Mucosa of descending colon (tissue), 3 donors: ENCODE data around the gene TRANK1. TPM values are rescaled to one million over a fixed set of nuclear protein-coding genes. Genes with fewer than 3 reads are reported as not detected.
A peak's percentile ranks its signal among the peaks of the same experiment; 100 is the strongest.

Experiments used
- ATAC-seq: fragments of 200-7000 bp; cut with Tn5 transposase; one replicate; pipeline ENCODE4 v1.9.1; 2020; ENCODE audit warnings: mild to moderate bottlenecking, moderate library complexity
- DNase-seq, 3 donors: peaks; one replicate each; pipeline ENCODE4 v3.0.0-alpha.2; 2020
- H3K36me3 ChIP-seq: fragments of 200-600 bp; one replicate; pipeline ENCODE4 v1.8.0; 2021; ENCODE audit warnings: low read depth, mild to moderate bottlenecking
- H3K4me1 ChIP-seq: fragments of 200-600 bp; one replicate; pipeline ENCODE4 v1.8.0; 2021; ENCODE audit warnings: low read depth, mild to moderate bottlenecking
- H3K4me3 ChIP-seq: fragments of 200-600 bp; one replicate; pipeline ENCODE4 v1.8.0; 2021; ENCODE audit warnings: mild to moderate bottlenecking
- H3K9me3 ChIP-seq: fragments of 200-600 bp; one replicate; pipeline ENCODE4 v1.8.0; 2021; ENCODE audit warnings: mild to moderate bottlenecking
- intact Hi-C, 2 donors: fragments of 100-400 bp; cut with DNase I in 1 of 2; cut with micrococcal nuclease in 1 of 2; formaldehyde crosslinking; loops; one replicate each; pipeline versions ENCODE4 v1.11.0 to v1.11.1; 2022; cut with DNase I, micrococcal nuclease
- total RNA-seq, 3 donors: library from RNA; stranded (reverse); fragmentation: NEBNext Ultra II Directional in 2 of 3; extraction: Animal tissue kit (Norgen Biotek cat#: 25700) in 2 of 3; gene quantifications; one replicate each; pipeline versions ENCODE4 v1.2.1 to v1.2.4, GENCODE V29; 2021 to 2023
- TF ChIP-seq, protein P1 (sequence below): fragments of 200-600 bp; IDR thresholded peaks from one replicate; pipeline ENCODE4 v1.8.0; 2022; ENCODE audit warnings: antibody characterized with exemption, mild to moderate bottlenecking
- donor health status: DM: no; HTN: no; CAD: no; lungs with moderate emphysema.
- donor health status: DM: no; HTN: no; CAD: no.
- donor health status: DM: no; HTN: yes; CAD: no.

TRANK1 gene
- total RNA-seq, 3 donors from 2014 or later: 78.6 to 163 (median 97.3) TPM

DNA sequence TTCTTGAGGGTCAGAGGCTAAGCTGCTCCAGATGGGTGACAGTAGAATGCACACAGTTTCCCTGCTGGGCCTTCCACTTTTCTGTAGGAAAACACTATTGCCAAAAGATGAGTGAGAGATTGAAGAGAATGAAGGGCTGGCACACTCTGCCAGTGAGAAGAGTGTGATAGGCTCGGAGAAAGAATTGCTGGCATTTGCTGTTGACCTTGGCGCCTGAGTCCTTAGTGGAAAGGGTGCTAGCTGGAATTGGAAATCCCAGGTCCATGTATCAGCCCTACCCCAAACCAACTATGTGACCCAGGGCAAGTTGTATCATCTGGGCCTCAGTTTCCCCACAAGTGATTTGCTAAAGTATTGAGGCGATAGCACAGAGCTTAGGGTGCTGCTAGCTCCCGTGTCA, 120.4 kb downstream of the TRANK1 start:
- Histone ChIP-seq H3K9me3 (no peaks in the 10 kb centered on the region), H3K4me3 (no peak overlapping the region), H3K36me3 (no peaks in the 10 kb centered on the region), H3K4me1 (no peaks in the 10 kb centered on the region)
- TF ChIP-seq, protein P1, sequence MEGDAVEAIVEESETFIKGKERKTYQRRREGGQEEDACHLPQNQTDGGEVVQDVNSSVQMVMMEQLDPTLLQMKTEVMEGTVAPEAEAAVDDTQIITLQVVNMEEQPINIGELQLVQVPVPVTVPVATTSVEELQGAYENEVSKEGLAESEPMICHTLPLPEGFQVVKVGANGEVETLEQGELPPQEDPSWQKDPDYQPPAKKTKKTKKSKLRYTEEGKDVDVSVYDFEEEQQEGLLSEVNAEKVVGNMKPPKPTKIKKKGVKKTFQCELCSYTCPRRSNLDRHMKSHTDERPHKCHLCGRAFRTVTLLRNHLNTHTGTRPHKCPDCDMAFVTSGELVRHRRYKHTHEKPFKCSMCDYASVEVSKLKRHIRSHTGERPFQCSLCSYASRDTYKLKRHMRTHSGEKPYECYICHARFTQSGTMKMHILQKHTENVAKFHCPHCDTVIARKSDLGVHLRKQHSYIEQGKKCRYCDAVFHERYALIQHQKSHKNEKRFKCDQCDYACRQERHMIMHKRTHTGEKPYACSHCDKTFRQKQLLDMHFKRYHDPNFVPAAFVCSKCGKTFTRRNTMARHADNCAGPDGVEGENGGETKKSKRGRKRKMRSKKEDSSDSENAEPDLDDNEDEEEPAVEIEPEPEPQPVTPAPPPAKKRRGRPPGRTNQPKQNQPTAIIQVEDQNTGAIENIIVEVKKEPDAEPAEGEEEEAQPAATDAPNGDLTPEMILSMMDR: no peak
- ATAC-seq (no peak), DNase-seq (no peak)
- intact Hi-C loops: no loop called here

DNA sequence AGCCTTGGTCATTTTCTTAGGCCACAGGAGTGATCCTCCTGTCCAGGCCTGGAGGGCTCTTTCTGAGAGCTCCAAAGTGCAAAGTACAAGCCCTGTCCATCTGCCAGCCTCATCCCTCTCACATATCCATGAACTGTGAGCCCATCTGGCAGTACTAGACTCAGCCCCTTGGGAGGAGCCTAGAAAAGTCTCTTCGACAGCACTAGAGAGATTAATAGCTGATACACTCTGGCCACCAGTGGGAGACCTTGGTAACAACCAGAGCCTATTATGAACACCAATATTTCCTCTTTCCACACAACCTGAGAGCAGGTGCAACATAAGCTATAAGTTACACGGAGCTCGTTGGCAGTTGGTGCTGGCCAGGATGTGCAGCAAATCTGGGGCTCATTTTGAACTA, 121.0 kb downstream of the TRANK1 start:
- Histone ChIP-seq H3K9me3 (no peaks in the 10 kb centered on the region), H3K4me3 (no peak overlapping the region), H3K4me1 (no peaks in the 10 kb centered on the region), H3K36me3 (no peaks in the 10 kb centered on the region)
- no peak for ATAC-seq
- TF ChIP-seq, protein P1: no peak
- no peak for DNase-seq
- intact Hi-C loops: no loop called here

DNA sequence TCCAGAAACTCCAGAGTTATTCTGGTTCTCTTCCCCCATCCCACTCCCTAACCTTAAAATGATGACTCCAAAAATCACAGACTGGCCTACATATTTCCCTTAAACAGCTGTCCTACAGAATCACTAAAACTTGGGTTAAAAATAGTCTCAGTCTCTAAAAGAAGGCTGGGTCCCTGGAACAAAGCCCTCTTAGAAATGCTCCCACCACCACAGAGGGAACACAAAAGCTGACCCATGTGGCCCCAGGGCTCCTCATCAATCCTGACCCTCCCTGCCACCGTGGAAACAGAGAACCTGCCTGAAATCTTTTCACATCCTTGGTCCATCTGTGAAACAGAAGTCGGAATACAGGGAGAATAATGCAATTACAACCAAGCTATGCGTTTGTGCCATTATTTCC, 124.8 kb downstream of the TRANK1 start:
- Histone ChIP-seq H3K36me3 (no peaks in the 10 kb centered on the region), H3K4me3 (no peak overlapping the region), H3K4me1 (no peaks in the 10 kb centered on the region), H3K9me3 (no peaks in the 10 kb centered on the region)
- intact Hi-C loops: no loop called here
- TF ChIP-seq, protein P1: no peak
- DNase-seq (no peak), ATAC-seq (no peak)

DNA sequence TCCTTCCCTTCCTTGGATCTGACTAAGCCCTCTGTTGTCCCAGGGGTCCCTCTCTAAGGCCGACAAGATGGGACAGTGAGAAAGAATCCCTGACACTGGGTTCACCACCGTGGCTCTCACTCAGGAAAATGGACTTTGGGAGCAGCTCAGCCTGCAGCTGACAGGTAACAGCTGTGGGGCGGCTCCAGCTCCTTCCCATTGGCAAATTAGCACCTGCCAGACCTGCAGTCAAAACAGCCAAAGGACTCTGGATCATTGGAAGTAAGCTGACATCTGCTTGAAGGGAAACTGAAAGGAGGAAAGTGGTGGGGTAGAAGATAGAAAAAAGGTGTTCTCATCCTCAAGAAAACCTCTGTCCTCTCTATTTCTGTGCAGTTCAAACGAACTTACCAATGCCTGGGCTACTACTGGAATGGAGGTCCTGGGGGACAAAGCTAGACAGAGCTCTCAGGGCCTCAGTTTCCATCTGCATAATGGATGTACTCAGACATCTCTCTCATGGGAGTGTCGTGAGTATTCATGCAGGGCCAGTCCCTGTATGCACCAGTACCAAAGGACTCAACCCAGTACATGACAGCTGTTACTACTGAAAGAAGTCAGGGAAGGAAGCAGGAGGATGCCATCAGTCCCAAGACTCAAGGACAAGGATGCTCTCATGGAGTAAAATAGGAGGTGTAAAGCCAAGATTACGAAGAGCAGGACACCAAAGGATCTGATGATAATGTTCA, 126.9 kb downstream of the TRANK1 start:
- TF ChIP-seq, protein P1: no peak
- Histone ChIP-seq H3K9me3 (no peaks in the 10 kb centered on the region), H3K4me3 (no peak overlapping the region), H3K4me1 (no peaks in the 10 kb centered on the region), H3K36me3 (no peaks in the 10 kb centered on the region)
- DNase-seq (no peak), ATAC-seq (peak; percentile 50)
- intact Hi-C loops: no loop called here

DNA sequence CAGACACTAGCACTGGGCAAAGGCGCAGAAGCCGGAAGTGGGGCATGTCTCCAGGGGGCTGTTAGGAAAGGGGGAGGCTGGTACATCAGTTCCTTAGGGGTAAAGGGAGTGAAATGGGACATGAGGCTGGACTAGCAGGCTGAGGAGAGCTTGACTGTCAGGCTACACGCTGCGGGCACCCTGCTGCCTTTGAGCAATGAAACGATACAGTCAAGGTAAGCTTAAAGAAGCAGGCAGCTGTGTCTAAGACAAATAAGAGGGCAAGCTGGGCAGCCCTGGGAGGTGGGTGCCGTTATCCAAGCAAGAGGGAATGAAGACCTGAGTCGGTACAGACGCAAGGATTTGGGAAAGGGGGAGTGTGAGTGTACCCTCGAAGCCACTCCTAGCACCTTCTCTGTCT, 129.5 kb downstream of the TRANK1 start:
- ATAC-seq: no peak
- TF ChIP-seq, protein P1: no peak
- DNase-seq: no peak
- Histone ChIP-seq H3K9me3 (no peaks in the 10 kb centered on the region), H3K4me1 (no peaks in the 10 kb centered on the region), H3K36me3 (no peaks in the 10 kb centered on the region), H3K4me3 (no peak overlapping the region)
- intact Hi-C loops: no loop called here
